NCI-H748 (cell line): ENCODE data around the gene SIRT7.

Experiments used
- DNase-seq: peaks from one replicate; lab custom pipeline; 2025; ENCODE audit not compliant: unreplicated experiment; lab: John Stamatoyannopoulos, UW

SIRT7 gene

GRCh38 chr17:81907219-81908145 is 10.5 kb downstream of the SIRT7 start:
- no peak for DNase-seq

GRCh38 chr17:81906476-81907218 is 11.3 kb downstream of the SIRT7 start:
- peak; percentile 23 for DNase-seq

GRCh38 chr17:81905993-81906392 is 12.0 kb downstream of the SIRT7 start:
- no peak for DNase-seq

- no peak for DNase-seq
These were observed 12.5 kb downstream of the SIRT7 start for GRCh38 chr17:81905424-81905875.

- DNase-seq = no peak
These were observed 13.2 kb downstream of the SIRT7 start for GRCh38 chr17:81904600-81905423.

- no peak for DNase-seq
These were observed 13.9 kb downstream of the SIRT7 start for GRCh38 chr17:81903896-81904599.

GRCh38 chr17:81903415-81903831 is 14.6 kb downstream of the SIRT7 start:
- DNase-seq = no peak

GRCh38 chr17:81902653-81903414 is 15.1 kb downstream of the SIRT7 start:
- DNase-seq = no peak

- peak; percentile 58 for DNase-seq
These were observed 15.8 kb downstream of the SIRT7 start, which contains the start of gene NPB for GRCh38 chr17:81902023-81902652. Gene NPB, plus strand, starts transcription at chr17:81902238. Its CDS starts 40 bp downstream, at chr17:81902278.

- DNase-seq = no peak
These were observed 16.6 kb downstream of the SIRT7 start for GRCh38 chr17:81901167-81902022.

- no peak for DNase-seq
These were observed 17.7 kb downstream of the SIRT7 start for GRCh38 chr17:81900181-81900820.

GRCh38 chr17:81899514-81900166 is 18.3 kb downstream of the SIRT7 start:
- DNase-seq = no peak

- no peak for DNase-seq
These were observed 19.1 kb downstream of the SIRT7 start for GRCh38 chr17:81898885-81899284.

- no peak for DNase-seq
These were observed 19.7 kb downstream of the SIRT7 start for GRCh38 chr17:81898029-81898866.

GRCh38 chr17:81895400-81895799 is 22.6 kb downstream of the SIRT7 start:
- no peak for DNase-seq

GRCh38 chr17:81891303-81891552 is 26.7 kb downstream of the SIRT7 start:
- DNase-seq = no peak
